Vagina (tissue), 2 donors: ENCODE data around the gene IRF2BPL. TPM values are rescaled to one million over a fixed set of nuclear protein-coding genes. Genes with fewer than 3 reads are reported as not detected.

Source experiments
- DNase-seq, 2 donors: peaks; one replicate each; pipeline ENCODE4 v3.0.0-alpha.2; 2017; ENCODE audit errors: extremely low spot score in 2 of 2
- H3K27ac ChIP-seq: fragments of 200-600 bp; sonication (generic); one replicate; pipeline ENCODE4 v1.5.1; 2019
- H3K27me3 ChIP-seq: fragments of 200-600 bp; sonication (generic); one replicate; pipeline ENCODE4 v1.5.1; 2019
- H3K36me3 ChIP-seq, 2 donors: fragments of 200-600 bp; sonication (generic); one replicate each; pipeline ENCODE4 v1.5.1; 2017 to 2019
- H3K4me1 ChIP-seq: fragments of 200-600 bp; sonication (generic); one replicate; pipeline ENCODE4 v1.5.1; 2019
- H3K4me3 ChIP-seq, 2 donors: fragments of 200-600 bp; sonication (generic); 1 replicate in 1 of 2; 2 replicates in 1 of 2; pipeline ENCODE4 v1.5.1; 2016 to 2019
- H3K9me3 ChIP-seq: fragments of 200-600 bp; sonication (generic); one replicate; pipeline ENCODE4 v1.5.1; 2019
- CTCF ChIP-seq, 3 experiments: fragments of 450-650 bp in 2 of 3; fragments of 200-600 bp in 1 of 3; sonication (generic) in 1 of 3; IDR thresholded peaks; one replicate each; pipeline ENCODE4 v1.5.1; 2017 to 2019; ENCODE audit warnings: antibody characterized with exemption in 3 of 3, mild to moderate bottlenecking in 2 of 3, moderate library complexity in 2 of 3
- POLR2A ChIP-seq, 2 donors: fragments of 450-650 bp; IDR thresholded peaks; one replicate each; pipeline ENCODE4 v1.6.1; 2017; ENCODE audit warnings: antibody characterized with exemption in 2 of 2, mild to moderate bottlenecking in 2 of 2, moderate library complexity in 2 of 2
- POLR2AphosphoS5 ChIP-seq, 2 donors: sonication (generic); formaldehyde crosslinking; IDR thresholded peaks; one replicate each; pipeline ENCODE4 v1.9.0; 2017; ENCODE audit warnings: antibody characterized with exemption in 2 of 2, mild to moderate bottlenecking in 2 of 2, low read depth in 1 of 2; ENCODE audit not compliant: insufficient read depth in 1 of 2
- intact Hi-C: fragments of 100-400 bp; cut with DNase I; formaldehyde crosslinking; loops from one replicate; pipeline ENCODE4 v1.15.1; 2023
- total RNA-seq: library from RNA; depleted of rRNA; stranded (reverse); fragments of >200 nt; gene quantifications from one replicate; pipeline ENCODE4 v1.2.3, GENCODE V29; 2016

The IRF2BPL gene
- total RNA-seq, 1 donor from 2014 or later = 51.1 TPM

GRCh38 chr14:76995279-76996035, 33.1 kb downstream of the IRF2BPL start:
- Histone ChIP-seq H3K36me3 (no peaks in the 10 kb centered on the region), H3K4me3 (no peak overlapping the region), H3K9me3 (no peaks in the 10 kb centered on the region), H3K27ac (no peak overlapping the region), H3K27me3 (no peaks in the 10 kb centered on the region), H3K4me1 (peaks cover 6% of the 10 kb centered on the region)
- intact Hi-C loops = no loop called here
- TF ChIP-seq POLR2A (IDR thresholded peaks at IDR 0.05) (no peak), CTCF (IDR thresholded peaks at IDR 0.05) (no peak), POLR2AphosphoS5 (IDR thresholded peaks at IDR 0.05; ENCODE audit: insufficient read depth in 1 of 2, low read depth in 1 of 2) (no peak)
- no peak for DNase-seq

- no peak for DNase-seq
- no peaks in the 10 kb centered on the region for H3K4me1 ChIP-seq
- no peak overlapping the region for H3K4me3 ChIP-seq
- H3K36me3 ChIP-seq = no peaks in the 10 kb centered on the region
- no peak overlapping the region for H3K27ac ChIP-seq
- TF ChIP-seq POLR2A (IDR thresholded peaks at IDR 0.05) (no peak), CTCF (IDR thresholded peaks at IDR 0.05) (no peak), POLR2AphosphoS5 (IDR thresholded peaks at IDR 0.05; ENCODE audit: insufficient read depth in 1 of 2, low read depth in 1 of 2) (no peak)
- H3K9me3 ChIP-seq = no peaks in the 10 kb centered on the region
- intact Hi-C loops = no loop called here
- no peaks in the 10 kb centered on the region for H3K27me3 ChIP-seq
These were observed 34.8 kb downstream of the IRF2BPL start for GRCh38 chr14:76993752-76994151.

GRCh38 chr14:76990084-76990483, 38.4 kb downstream of the IRF2BPL start:
- Histone ChIP-seq H3K4me1 (no peaks in the 10 kb centered on the region), H3K27ac (no peak overlapping the region), H3K9me3 (no peaks in the 10 kb centered on the region), H3K27me3 (no peaks in the 10 kb centered on the region), H3K36me3 (no peaks in the 10 kb centered on the region), H3K4me3 (no peak overlapping the region)
- intact Hi-C loops = no loop called here
- TF ChIP-seq POLR2AphosphoS5 (IDR thresholded peaks at IDR 0.05; ENCODE audit: insufficient read depth in 1 of 2, low read depth in 1 of 2) = no peak
- TF ChIP-seq POLR2A (IDR thresholded peaks at IDR 0.05) = no peak
- no peak for TF ChIP-seq CTCF (IDR thresholded peaks at IDR 0.05)
- no peak for DNase-seq

- no peak overlapping the region for H3K27ac ChIP-seq
These were observed 40.5 kb downstream of the IRF2BPL start for GRCh38 chr14:76987956-76988520.

More at GRCh38 chr14:76987956-76988520, 40.5 kb downstream of the IRF2BPL start:
- TF ChIP-seq POLR2AphosphoS5 (IDR thresholded peaks at IDR 0.05; ENCODE audit: insufficient read depth in 1 of 2, low read depth in 1 of 2) (no peak), CTCF (IDR thresholded peaks at IDR 0.05) (no peak), POLR2A (IDR thresholded peaks at IDR 0.05) (no peak)
- Histone ChIP-seq H3K9me3 (no peaks in the 10 kb centered on the region), H3K4me3 (no peak overlapping the region), H3K4me1 (no peaks in the 10 kb centered on the region), H3K27me3 (no peaks in the 10 kb centered on the region), H3K36me3 (no peaks in the 10 kb centered on the region)
- no peak for DNase-seq
- intact Hi-C loops = no loop called here
